K562 (cell line): ENCODE measurements around the gene GNB5. TPM values are rescaled to one million over a fixed set of nuclear protein-coding genes. Genes with fewer than 3 reads are reported as not detected.

Source experiments
- ATAC-seq: fragments of 200-7000 bp; cut with Tn5 transposase; 3 replicates; pipeline ENCODE4 v1.9.1; 2020; ENCODE audit warnings: moderate library complexity
- BruUV-seq: library from RNA; stranded (reverse); fragments of 400-500 nt; replicated peaks from 2 replicates; lab custom pipeline; 2021; lab: Mats Ljungman, UMichigan
- CTCF ChIA-PET: fragments of 300-600 bp; formaldehyde crosslinking; extraction: SDS; loops from one replicate; lab custom pipeline; 2021; ENCODE audit warnings: low intra/inter-chr PET ratio; lab: Yijun Ruan, JAX
- POLR2A ChIA-PET: fragments of 300-600, 350-650 bp; sonication (Branson Sonifier 250); formaldehyde crosslinking; extraction: SDS; loops from one replicate; lab custom pipeline; 2021; ENCODE audit warnings: antibody characterized with exemption, inconsistent platforms; lab: Yijun Ruan, JAX
- DNase-seq, 4 experiments: peaks; one replicate each; pipeline versions ENCODE4 v3.0.0 to v3.0.0-alpha.2; 2011 to 2018; ENCODE audit warnings: low spot score in 3 of 4, mixed read lengths in 3 of 4; ENCODE audit errors: extremely low read depth in 1 of 4
- FAIRE-seq: peaks from 2 replicates; lab custom pipeline; 2011; peaks lifted over from hg19 to GRCh38; lab: Jason Lieb, UNC
- H2AFZ ChIP-seq: 2 replicates; pipeline ENCODE4 v1.6.0; 2011; ENCODE audit warnings: low read depth, low read length, control low read depth, inconsistent platforms
- H3K27ac ChIP-seq: fragments of 200-600 bp; 3 replicates; pipeline ENCODE4 v1.8.0; 2011; ENCODE audit warnings: low read depth, mild to moderate bottlenecking, control low read depth, inconsistent platforms, low read length, moderate library complexity, mixed read lengths; ENCODE audit errors: extremely low read depth
- H3K27me3 ChIP-seq, 2 experiments: fragments of 300-600 bp in 1 of 2; 2 replicates in 1 of 2; 3 replicates in 1 of 2; pipeline versions ENCODE4 v1.6.0 to v1.8.0; 2011; ENCODE audit warnings: inconsistent platforms in 2 of 2, low read length in 2 of 2, mild to moderate bottlenecking in 1 of 2, mixed read lengths in 1 of 2, moderate library complexity in 1 of 2; ENCODE audit not compliant: control insufficient read depth in 2 of 2, insufficient read depth in 2 of 2
- H3K36me3 ChIP-seq: fragments of 300-600 bp; 3 replicates; pipeline ENCODE4 v1.8.0; 2011; ENCODE audit warnings: mild to moderate bottlenecking, low read length, inconsistent platforms; ENCODE audit not compliant: control insufficient read depth, insufficient read depth
- H3K4me1 ChIP-seq, 2 experiments: fragments of 200-600 bp in 1 of 2; replicated peaks in 1 of 2; 2 replicates in 1 of 2; 3 replicates in 1 of 2; pipeline versions ENCODE4 v1.5.1 to v1.8.0; 2011; ENCODE audit warnings: inconsistent platforms in 2 of 2, low read length in 2 of 2, mild to moderate bottlenecking in 1 of 2, mixed read lengths in 1 of 2, moderate library complexity in 1 of 2; ENCODE audit not compliant: control insufficient read depth in 2 of 2, insufficient read depth in 2 of 2
- H3K4me2 ChIP-seq: 2 replicates; pipeline ENCODE4 v1.6.1; 2011; ENCODE audit warnings: low read length, control low read depth, inconsistent platforms, mixed read lengths; ENCODE audit not compliant: insufficient read depth
- H3K4me3 ChIP-seq: fragments of 200-600 bp; sonication (generic), shearing (Covaris generic); 2 replicates; pipeline ENCODE4 v1.5.1; 2016; ENCODE audit warnings: control low read depth, inconsistent platforms
- H3K79me2 ChIP-seq: fragments of 200-600 bp; 3 replicates; pipeline ENCODE4 v1.8.0; 2011; ENCODE audit warnings: low read length, inconsistent platforms; ENCODE audit not compliant: control insufficient read depth, insufficient read depth
- H3K9ac ChIP-seq, 2 experiments: 2 replicates each; pipeline versions ENCODE4 v1.6.0 to v1.6.1; 2011; ENCODE audit warnings: low read depth in 2 of 2, low read length in 2 of 2, control low read depth in 1 of 2, inconsistent platforms in 1 of 2, mild to moderate bottlenecking in 1 of 2, mixed read lengths in 1 of 2; ENCODE audit not compliant: insufficient read depth in 1 of 2
- H3K9me1 ChIP-seq: one replicate; pipeline ENCODE4 v1.6.0; 2011; ENCODE audit warnings: inconsistent platforms, mild to moderate bottlenecking, low read length, moderate library complexity; ENCODE audit not compliant: control insufficient read depth, insufficient read depth
- H3K9me3 ChIP-seq: replicated peaks from 2 replicates; pipeline ENCODE4 v1.5.1; 2011; ENCODE audit warnings: low read depth, low read length, inconsistent platforms; ENCODE audit not compliant: control insufficient read depth, insufficient read depth
- H4K20me1 ChIP-seq: replicated peaks from 2 replicates; pipeline ENCODE4 v1.6.1; 2011; ENCODE audit warnings: low read length, inconsistent platforms, mixed read lengths; ENCODE audit not compliant: control insufficient read depth, insufficient read depth
- MTA2 ChIP-seq: fragments of 450-650 bp; IDR thresholded peaks from 2 replicates; pipeline ENCODE4 v1.6.1; 2016; ENCODE audit warnings: low read depth
- PHF21A ChIP-seq: fragments of 450-650 bp; IDR thresholded peaks from 2 replicates; pipeline ENCODE4 v1.6.1; 2017; ENCODE audit warnings: low read depth, borderline replicate concordance
- TEAD4 ChIP-seq, 2 experiments: sonication (generic) in 1 of 2; formaldehyde crosslinking in 1 of 2; IDR thresholded peaks; 2 replicates each; pipeline versions ENCODE4 v1.6.1 to v1.8.0; 2012 to 2022; ENCODE audit warnings: borderline replicate concordance in 1 of 2, inconsistent platforms in 1 of 2, low read length in 1 of 2, mild to moderate bottlenecking in 1 of 2, missing genetic modification reagents in 1 of 2
- ZNF518B ChIP-seq: fragments of 250-450 bp; sonication (Bioruptor Pico); IDR thresholded peaks from 2 replicates; pipeline ENCODE4 v1.5.0; 2021; ENCODE audit warnings: mild to moderate bottlenecking, moderate library complexity
- WGBS: fragments of 100-300 bp; shearing (Covaris generic); methylation state at CpG from one replicate; pipeline ENCODE4 v1.1.6; 2016; ENCODE audit warnings: low coverage, mixed read lengths; ENCODE audit not compliant: insufficient coverage; ENCODE audit errors: missing lambda C conversion rate; 5-methylcytosine and 5-hydroxymethylcytosine counted together
- in situ Hi-C: fragments of 300-500 bp; cut with MboI; formaldehyde crosslinking; loops from 4 replicates; pipeline ENCODE4 v1.15.0; 2018; ENCODE audit warnings: inconsistent platforms, mixed read lengths
- intact Hi-C: fragments of 100-400 bp; cut with micrococcal nuclease; formaldehyde crosslinking; loops from 2 replicates; pipeline ENCODE4 v1.14.2; 2022
- polyA plus RNA-seq, 8 experiments: library from polyadenylated mRNA; depleted of rRNA in 4 of 8; stranded (reverse) in 5 of 8; unstranded in 3 of 8; fragments of >200 nt; fragmentation: Nextera tagmentation in 2 of 8; fragmentation: Illumina TruSeq in 1 of 8; extraction: Ambion mirVana in 2 of 8; extraction: Trizol in 1 of 8; gene quantifications; 2 replicates each; pipeline versions ENCODE4 v1.2.1 to v1.2.3, GENCODE V29; 2011 to 2014; ENCODE audit warnings: inconsistent platforms in 1 of 8, missing spikeins in 1 of 8
- total RNA-seq, 7 experiments: library from RNA; depleted of rRNA in 6 of 7; stranded (reverse); fragments of >200 nt in 6 of 7; fragmentation: Illumina TruSeq in 2 of 7; extraction: Trizol in 2 of 7; gene quantifications; 2 replicates each; pipeline versions ENCODE4 v1.2.1 to v1.2.3, GENCODE V29; 2011 to 2021; ENCODE audit warnings: low replicate concordance in 1 of 7
- TF ChIP-seq, protein P1 (sequence below), 2 experiments: fragments of 450-650 bp; formaldehyde crosslinking in 1 of 2; IDR thresholded peaks; 2 replicates each; pipeline versions ENCODE4 v1.4.0 to v1.6.1; 2014 to 2020; ENCODE audit warnings: mild to moderate bottlenecking in 2 of 2, borderline replicate concordance in 1 of 2, low read depth in 1 of 2

Gene GNB5
- total and polyA plus RNA-seq, 9 of the 15 experiments (the other 6 are each of a cell fraction or from before 2014, with no cell fraction given): 0.11 to 2.1 (median 0.77) TPM

GRCh38 chr15:52134502-52135144 lies 56.6 kb downstream of the GNB5 start:
- DNase-seq (no peak), ATAC-seq (no peak), FAIRE-seq (no peak)
- Histone ChIP-seq H3K4me1 (peaks cover 9 to 12% of the 10 kb centered on the region in 2 experiments; a peak in 4 of 5 replicates), H3K4me3 (no peak overlapping the region), H4K20me1 (no peaks in the 10 kb centered on the region), H2AFZ (no peak overlapping the region), H3K36me3 (no peaks in the 10 kb centered on the region), H3K27ac (no peak overlapping the region), H3K27me3 (no peaks in the 10 kb centered on the region), H3K9me3 (no peaks in the 10 kb centered on the region), H3K9me1 (no peaks in the 10 kb centered on the region), H3K4me2 (no peak overlapping the region), H3K9ac (no peak overlapping the region), H3K79me2 (no peaks in the 10 kb centered on the region)
- CTCF ChIA-PET: no interaction called here
- in situ Hi-C loops (no loop called here), intact Hi-C loops (loop anchor here (5.0 kb wide), 1 partner anchor 32 kb away; no protein-coding TSS in a partner anchor)
- WGBS: 66% methylated on average over 5 of the region's 5 CpGs
- no peak for TF ChIP-seq PHF21A
- TF ChIP-seq MTA2: no peak
- TF ChIP-seq ZNF518B (CRISPR knock-in tag): no peak
- TF ChIP-seq, protein P1, sequence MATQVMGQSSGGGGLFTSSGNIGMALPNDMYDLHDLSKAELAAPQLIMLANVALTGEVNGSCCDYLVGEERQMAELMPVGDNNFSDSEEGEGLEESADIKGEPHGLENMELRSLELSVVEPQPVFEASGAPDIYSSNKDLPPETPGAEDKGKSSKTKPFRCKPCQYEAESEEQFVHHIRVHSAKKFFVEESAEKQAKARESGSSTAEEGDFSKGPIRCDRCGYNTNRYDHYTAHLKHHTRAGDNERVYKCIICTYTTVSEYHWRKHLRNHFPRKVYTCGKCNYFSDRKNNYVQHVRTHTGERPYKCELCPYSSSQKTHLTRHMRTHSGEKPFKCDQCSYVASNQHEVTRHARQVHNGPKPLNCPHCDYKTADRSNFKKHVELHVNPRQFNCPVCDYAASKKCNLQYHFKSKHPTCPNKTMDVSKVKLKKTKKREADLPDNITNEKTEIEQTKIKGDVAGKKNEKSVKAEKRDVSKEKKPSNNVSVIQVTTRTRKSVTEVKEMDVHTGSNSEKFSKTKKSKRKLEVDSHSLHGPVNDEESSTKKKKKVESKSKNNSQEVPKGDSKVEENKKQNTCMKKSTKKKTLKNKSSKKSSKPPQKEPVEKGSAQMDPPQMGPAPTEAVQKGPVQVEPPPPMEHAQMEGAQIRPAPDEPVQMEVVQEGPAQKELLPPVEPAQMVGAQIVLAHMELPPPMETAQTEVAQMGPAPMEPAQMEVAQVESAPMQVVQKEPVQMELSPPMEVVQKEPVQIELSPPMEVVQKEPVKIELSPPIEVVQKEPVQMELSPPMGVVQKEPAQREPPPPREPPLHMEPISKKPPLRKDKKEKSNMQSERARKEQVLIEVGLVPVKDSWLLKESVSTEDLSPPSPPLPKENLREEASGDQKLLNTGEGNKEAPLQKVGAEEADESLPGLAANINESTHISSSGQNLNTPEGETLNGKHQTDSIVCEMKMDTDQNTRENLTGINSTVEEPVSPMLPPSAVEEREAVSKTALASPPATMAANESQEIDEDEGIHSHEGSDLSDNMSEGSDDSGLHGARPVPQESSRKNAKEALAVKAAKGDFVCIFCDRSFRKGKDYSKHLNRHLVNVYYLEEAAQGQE (IDR thresholded peaks at IDR 0.05; ENCODE audit: borderline replicate concordance): no peak
- TF ChIP-seq, protein P1 (CRISPR knock-in tag; IDR thresholded peaks at IDR 0.05; ENCODE audit: low read depth): no peak
- no peak for TF ChIP-seq TEAD4 (IDR thresholded peaks at IDR 0.05; ENCODE audit: low read length)
- TF ChIP-seq TEAD4 (CRISPR knock-in tag; IDR thresholded peaks at IDR 0.05; ENCODE audit: borderline replicate concordance): no peak
- no TSS peak for BruUV-seq
- POLR2A ChIA-PET: interaction anchor here (1.2 kb wide), 1 partner anchor 163 kb away, joined by 3 read pairs; the partner anchor contains the start of gene LEO1
